HG03060 (cell line): ENCODE data around the gene BMF.
A peak's percentile ranks its signal among the peaks of the same experiment; 100 is the strongest.

Experiments used
- ATAC-seq: cut with Tn5 transposase; IDR thresholded peaks from one replicate; pipeline ENCODE4 v1.9.1; 2021; ENCODE audit warnings: low read depth, moderate number of reproducible peaks; ENCODE audit not compliant: unreplicated experiment

The BMF gene

GRCh38 chr15:40104296-40104864 is 4.3 kb downstream of the BMF start:
- no peak for ATAC-seq

GRCh38 chr15:40103864-40104271 is 4.8 kb downstream of the BMF start:
- ATAC-seq: no peak

- no peak for ATAC-seq
These were observed 5.5 kb downstream of the BMF start for GRCh38 chr15:40102897-40103858.

- no peak for ATAC-seq
These were observed 7.5 kb downstream of the BMF start for GRCh38 chr15:40100947-40101905.

- no peak for ATAC-seq
These were observed 8.3 kb downstream of the BMF start for GRCh38 chr15:40100123-40100946.

GRCh38 chr15:40098489-40099261 is 10.0 kb downstream of the BMF start:
- ATAC-seq: peak; percentile 55

DNA sequence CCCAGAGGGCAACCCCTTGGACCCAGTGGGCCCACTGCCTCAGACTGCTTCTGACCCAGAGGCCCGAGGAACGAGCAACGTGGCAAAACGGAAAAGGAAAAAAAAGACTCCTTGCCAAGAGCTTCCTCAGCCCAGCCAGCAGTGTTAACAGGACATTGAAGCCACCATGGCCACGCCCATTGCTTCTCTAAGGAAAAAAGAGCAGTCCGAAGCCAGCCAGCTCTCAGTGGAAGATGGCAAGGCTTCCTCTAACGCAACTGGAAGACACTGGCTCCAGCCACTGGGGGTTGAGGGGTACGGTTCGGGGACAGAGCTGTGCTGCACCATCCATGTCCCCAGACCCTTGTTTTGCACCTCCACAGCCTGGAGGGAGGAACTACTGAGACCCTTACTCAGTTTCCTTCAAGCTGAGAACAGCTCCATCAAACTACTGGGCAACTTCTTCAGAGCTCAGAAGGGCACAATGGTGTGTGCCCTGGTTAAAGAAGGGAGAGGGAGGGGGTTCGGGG is 10.7 kb downstream of the BMF start:
- ATAC-seq: no peak

DNA sequence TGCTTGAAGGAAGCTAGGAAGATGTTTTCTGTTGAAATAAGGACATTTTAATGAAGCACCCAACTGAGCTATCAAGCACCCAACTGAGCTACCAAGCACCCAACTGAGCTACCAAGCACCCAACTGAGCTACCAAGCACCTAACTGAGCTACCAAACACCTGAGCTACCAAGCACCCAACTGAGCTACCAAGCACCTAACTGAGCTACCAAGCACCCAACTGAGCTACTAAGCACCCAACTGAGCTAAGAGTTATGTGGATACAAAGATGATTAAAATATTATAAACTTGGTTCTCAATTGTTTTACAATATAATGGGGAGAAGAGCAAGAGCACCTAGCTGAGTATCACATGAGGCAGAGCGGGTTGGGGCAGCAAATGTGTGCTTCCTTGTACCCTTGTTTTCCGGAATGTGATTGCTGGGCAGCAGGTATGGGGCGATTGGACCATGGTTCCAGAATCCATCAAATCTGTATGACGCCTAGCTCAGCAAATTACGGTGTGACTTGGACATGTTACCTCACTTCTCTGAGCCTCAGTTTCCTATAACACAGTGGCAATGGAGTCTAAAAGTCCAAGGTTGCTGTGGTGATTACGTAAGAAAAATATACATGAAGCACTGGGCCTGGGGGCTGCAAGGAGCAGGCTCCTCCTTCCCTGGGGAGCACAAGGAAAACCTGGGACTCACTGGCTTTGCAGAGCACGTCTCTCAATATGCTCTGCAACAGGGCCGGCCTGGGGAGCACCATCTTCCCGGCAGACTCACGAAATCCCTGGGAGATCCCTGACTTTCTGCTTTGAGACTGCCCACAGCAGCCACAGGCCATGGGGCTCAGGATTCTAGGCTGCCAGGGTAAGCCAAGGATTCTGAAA is 11.3 kb downstream of the BMF start:
- ATAC-seq: no peak

DNA sequence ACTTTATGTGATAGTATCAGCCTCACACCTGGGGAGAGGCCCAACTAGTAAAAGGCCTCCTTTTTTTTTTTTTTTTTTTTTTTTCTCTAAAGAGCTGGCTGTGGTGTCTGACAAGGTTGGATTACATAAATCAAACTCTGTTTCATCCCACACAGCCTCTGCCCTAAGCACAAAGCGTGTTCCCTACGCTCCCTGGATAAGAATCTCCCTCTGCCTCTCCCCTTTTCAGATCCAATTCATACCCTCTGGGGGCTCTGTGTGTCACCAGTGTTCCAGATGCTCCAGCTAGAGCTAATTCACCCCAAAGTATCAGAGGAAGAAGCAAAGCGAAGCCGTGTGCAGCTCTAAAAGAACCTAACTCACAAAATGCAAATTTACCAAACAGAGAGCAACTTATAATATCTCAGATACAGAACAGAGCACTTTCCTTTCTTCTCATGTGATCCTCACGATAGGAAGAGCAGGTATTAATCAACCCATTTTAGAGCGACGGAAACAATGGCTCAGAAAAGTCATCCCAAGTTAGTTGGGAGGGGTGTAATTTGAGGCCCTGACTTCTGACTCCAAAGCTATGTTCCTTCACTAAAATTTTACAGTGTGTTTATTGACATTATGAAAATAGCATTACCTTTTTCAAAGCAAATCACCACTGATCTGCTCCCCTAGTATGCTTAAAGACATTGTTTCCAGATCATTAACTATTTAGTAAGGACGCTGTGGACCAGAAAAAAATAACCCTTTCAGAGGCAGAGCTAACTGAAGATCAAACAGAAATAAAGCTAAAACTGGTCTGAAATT is 12.4 kb downstream of the BMF start:
- no peak for ATAC-seq

DNA sequence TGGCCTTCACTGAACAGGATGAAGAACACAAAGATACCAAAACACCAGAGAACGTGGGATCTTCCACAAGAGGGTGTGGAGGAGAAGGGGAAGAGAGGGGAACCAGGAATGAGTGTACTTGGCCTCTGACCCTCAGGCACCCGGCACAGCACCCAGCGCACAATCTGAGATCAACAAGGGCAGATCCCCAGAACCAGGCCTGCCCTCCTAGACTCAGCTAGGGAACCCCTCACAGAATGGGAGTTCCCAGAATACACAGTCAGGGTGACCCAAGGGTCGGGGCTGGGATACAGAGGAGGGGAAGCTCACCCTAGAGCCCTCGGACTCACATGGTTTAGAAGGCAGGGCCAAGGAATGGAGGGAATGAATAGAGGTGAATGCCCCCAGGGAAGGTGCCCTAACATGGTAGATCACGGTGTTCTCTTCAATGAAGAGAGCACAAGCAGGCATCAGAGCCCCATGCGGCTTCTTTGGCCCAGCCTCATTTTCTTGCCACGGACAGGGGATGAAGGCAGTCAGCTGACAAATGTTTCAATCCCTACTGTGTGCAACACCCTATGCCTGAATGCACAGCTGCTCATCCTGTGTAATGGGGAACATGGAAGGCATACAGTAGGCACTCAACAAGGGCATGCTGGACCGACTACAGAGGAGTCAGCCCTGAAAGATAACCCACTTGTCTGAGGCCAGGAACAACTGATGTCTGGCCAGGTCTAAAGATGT is 13.1 kb downstream of the BMF start:
- no peak for ATAC-seq

GRCh38 chr15:40094156-40094555 is 14.5 kb downstream of the BMF start:
- no peak for ATAC-seq

DNA sequence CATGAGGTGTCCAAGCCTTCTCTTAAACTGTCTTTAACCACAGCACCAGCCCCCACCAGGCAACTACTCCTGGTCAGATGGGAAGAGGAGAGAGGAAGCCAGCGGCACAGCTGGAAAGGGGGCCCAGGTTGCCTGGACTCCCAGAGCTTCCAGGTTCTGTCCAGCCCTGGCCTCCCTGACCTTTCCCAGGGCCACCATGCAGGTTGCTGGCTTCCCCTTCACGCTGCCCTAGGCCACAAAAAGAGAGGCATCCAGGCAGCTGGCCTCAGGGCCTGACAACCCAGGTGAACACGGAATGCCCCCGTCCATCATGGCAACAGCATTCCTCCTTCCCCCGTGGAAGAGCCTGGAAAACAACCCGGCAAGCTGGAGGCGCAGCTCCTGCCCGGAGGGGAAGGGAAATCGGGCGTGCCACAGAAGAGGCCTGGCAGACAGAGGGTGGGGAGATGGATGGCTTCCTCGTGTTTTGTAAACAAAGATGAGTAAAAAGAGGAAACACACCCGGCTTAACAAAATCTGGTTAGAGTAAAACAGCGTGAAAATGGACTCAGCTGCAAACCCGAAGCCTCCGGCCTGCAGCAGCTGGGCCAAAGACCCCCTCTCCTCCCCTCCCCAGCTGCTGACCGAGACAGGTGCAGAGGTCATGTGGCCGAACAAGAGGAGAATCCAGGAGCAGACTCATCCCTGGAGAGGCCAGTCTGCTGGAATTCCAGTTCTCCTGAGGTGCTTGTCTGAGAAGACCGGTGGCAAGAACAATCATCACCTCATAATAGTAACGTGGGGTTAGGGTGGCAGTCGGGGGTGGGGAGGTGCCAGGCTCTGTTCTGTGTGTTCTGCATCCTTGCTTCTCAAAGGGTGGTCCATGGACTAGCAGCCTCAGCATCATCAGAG is 15.5 kb downstream of the BMF start:
- no peak for ATAC-seq

GRCh38 chr15:40092256-40092978 is 16.3 kb downstream of the BMF start:
- no peak for ATAC-seq

GRCh38 chr15:40091861-40092255 is 16.8 kb downstream of the BMF start:
- no peak for ATAC-seq
